ENCODE measurements around the gene SORCS2. TPM values are rescaled to one million over a fixed set of nuclear protein-coding genes. Genes with fewer than 3 reads are reported as not detected.

Gene SORCS2
- polyA plus RNA-seq, 1 donor (not counting 4 experiments of a cell fraction or from before 2014, with no cell fraction given), result 0.09 TPM

DNA sequence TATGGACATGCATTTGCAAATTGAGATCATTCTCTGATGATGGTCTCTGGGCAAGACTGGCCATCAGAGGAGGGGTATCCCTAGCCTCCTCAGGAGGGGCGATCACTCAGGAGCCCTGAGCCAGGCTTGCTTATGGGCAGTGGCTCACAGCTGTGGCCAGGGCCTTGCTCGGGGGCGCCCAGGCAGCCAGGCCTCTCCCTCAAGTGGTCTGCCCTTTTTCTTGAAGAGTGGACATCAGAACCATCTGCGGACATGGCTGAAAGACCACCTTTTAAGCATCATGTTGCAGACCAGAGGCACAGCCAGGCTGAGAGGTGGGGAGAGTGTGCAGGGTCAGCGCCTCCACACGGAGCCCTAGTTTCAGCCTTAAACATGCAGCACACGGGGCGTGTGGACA is 349.1 kb downstream of the SORCS2 start:
- Histone ChIP-seq H3K79me2 (ENCODE audit: control insufficient read depth, insufficient read depth, low read length) (no peaks in the 10 kb centered on the region), H3K9ac (ENCODE audit: control insufficient read depth, extremely low read depth, insufficient read depth, low read length) (no peak overlapping the region), H4K20me1 (ENCODE audit: control insufficient read depth, extremely low read depth, insufficient read depth, low read length) (no peaks in the 10 kb centered on the region), H3K4me3 (ENCODE audit: control insufficient read depth in 2 of 3, extremely low read depth in 1 of 3, insufficient read depth in 2 of 3, low read depth in 1 of 3, low read length in 3 of 3) (no peak overlapping the region), H3K9me1 (ENCODE audit: control insufficient read depth, extremely low read depth, insufficient read depth, low read length) (no peaks in the 10 kb centered on the region), H3K36me3 (ENCODE audit: control insufficient read depth in 2 of 2, extremely low read depth in 1 of 2, insufficient read depth in 2 of 2, low read length in 2 of 2) (no peaks in the 10 kb centered on the region), H3K4me2 (ENCODE audit: control insufficient read depth, extremely low read depth, insufficient read depth, low read depth, low read length) (no peak overlapping the region), H3K27ac (ENCODE audit: control insufficient read depth, insufficient read depth, low read length) (no peak overlapping the region), H3K27me3 (ENCODE audit: control insufficient read depth, extremely low read depth, insufficient read depth, low read length) (peaks cover 2% of the 10 kb centered on the region), H2AFZ (ENCODE audit: control insufficient read depth, low read length) (no peak overlapping the region), H3K9me3 (ENCODE audit: control insufficient read depth, low read depth, low read length) (no peaks in the 10 kb centered on the region), H3K4me1 (ENCODE audit: control insufficient read depth, extremely low read depth, insufficient read depth, low read length) (peaks cover 4% of the 10 kb centered on the region)
- TF ChIP-seq, protein P1, sequence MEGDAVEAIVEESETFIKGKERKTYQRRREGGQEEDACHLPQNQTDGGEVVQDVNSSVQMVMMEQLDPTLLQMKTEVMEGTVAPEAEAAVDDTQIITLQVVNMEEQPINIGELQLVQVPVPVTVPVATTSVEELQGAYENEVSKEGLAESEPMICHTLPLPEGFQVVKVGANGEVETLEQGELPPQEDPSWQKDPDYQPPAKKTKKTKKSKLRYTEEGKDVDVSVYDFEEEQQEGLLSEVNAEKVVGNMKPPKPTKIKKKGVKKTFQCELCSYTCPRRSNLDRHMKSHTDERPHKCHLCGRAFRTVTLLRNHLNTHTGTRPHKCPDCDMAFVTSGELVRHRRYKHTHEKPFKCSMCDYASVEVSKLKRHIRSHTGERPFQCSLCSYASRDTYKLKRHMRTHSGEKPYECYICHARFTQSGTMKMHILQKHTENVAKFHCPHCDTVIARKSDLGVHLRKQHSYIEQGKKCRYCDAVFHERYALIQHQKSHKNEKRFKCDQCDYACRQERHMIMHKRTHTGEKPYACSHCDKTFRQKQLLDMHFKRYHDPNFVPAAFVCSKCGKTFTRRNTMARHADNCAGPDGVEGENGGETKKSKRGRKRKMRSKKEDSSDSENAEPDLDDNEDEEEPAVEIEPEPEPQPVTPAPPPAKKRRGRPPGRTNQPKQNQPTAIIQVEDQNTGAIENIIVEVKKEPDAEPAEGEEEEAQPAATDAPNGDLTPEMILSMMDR (optimal IDR thresholded peaks at IDR 0.05 in 1 of 3, IDR thresholded peaks at IDR 0.05 in 1 of 3, conservative IDR thresholded peaks at IDR 0.05 in 1 of 3; ENCODE audit: extremely low read depth in 1 of 3, insufficient read depth in 2 of 3, low read length in 3 of 3), result no peak
- no peak for TF ChIP-seq EZH2 (IDR thresholded peaks at IDR 0.05; ENCODE audit: low read length)
- no peak for DNase-seq (ENCODE audit: low read depth, low spot score)
- no peak for FAIRE-seq
- dilution Hi-C loops (cut with MboI; ENCODE audit: extremely low pct_ligation_motif_present, low sequenced_read_pairs), result no loop called here

DNA sequence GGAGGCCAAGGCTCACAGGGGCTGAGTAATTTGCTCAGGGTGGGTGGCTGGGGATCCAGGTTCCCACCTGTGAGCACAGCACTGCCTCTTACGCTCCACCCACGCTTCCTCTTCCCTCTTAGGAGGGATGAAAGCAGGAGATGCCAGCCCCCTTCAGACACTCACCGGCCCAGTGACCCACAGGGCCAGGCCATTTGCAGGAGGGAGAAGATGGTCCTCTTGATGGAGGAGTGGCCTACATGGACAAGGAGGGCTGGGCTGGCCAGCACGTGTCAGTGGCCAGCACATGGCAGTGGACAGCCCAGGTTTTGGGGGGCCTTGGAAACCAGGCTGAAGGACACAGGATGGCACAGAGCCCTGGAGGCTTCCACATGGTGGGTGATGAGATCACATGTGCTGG is 350.4 kb downstream of the SORCS2 start:
- Histone ChIP-seq H3K4me2 (ENCODE audit: control insufficient read depth, extremely low read depth, insufficient read depth, low read depth, low read length) (no peak overlapping the region), H3K79me2 (ENCODE audit: control insufficient read depth, insufficient read depth, low read length) (no peaks in the 10 kb centered on the region), H2AFZ (ENCODE audit: control insufficient read depth, low read length) (no peak overlapping the region), H3K27me3 (ENCODE audit: control insufficient read depth, extremely low read depth, insufficient read depth, low read length) (peaks cover 2% of the 10 kb centered on the region), H3K9me3 (ENCODE audit: control insufficient read depth, low read depth, low read length) (no peaks in the 10 kb centered on the region), H3K9me1 (ENCODE audit: control insufficient read depth, extremely low read depth, insufficient read depth, low read length) (no peaks in the 10 kb centered on the region), H3K4me1 (ENCODE audit: control insufficient read depth, extremely low read depth, insufficient read depth, low read length) (peaks cover 15% of the 10 kb centered on the region), H3K27ac (ENCODE audit: control insufficient read depth, insufficient read depth, low read length) (no peak overlapping the region), H3K4me3 (ENCODE audit: control insufficient read depth in 2 of 3, extremely low read depth in 1 of 3, insufficient read depth in 2 of 3, low read depth in 1 of 3, low read length in 3 of 3) (no peak overlapping the region), H3K9ac (ENCODE audit: control insufficient read depth, extremely low read depth, insufficient read depth, low read length) (no peak overlapping the region), H3K36me3 (ENCODE audit: control insufficient read depth in 2 of 2, extremely low read depth in 1 of 2, insufficient read depth in 2 of 2, low read length in 2 of 2) (no peaks in the 10 kb centered on the region), H4K20me1 (ENCODE audit: control insufficient read depth, extremely low read depth, insufficient read depth, low read length) (no peaks in the 10 kb centered on the region)
- FAIRE-seq (no peak), DNase-seq (ENCODE audit: low read depth, low spot score) (no peak)
- TF ChIP-seq, protein P1 (optimal IDR thresholded peaks at IDR 0.05 in 1 of 3, IDR thresholded peaks at IDR 0.05 in 1 of 3, conservative IDR thresholded peaks at IDR 0.05 in 1 of 3; ENCODE audit: extremely low read depth in 1 of 3, insufficient read depth in 2 of 3, low read length in 3 of 3), result no peak
- no peak for TF ChIP-seq EZH2 (IDR thresholded peaks at IDR 0.05; ENCODE audit: low read length)
- dilution Hi-C loops (cut with MboI; ENCODE audit: extremely low pct_ligation_motif_present, low sequenced_read_pairs), result no loop called here

All from keratinocyte (primary cell).